IPS-11a (cell line): ENCODE results near the gene RNLS.
"Not testable (repeated sequence)": the region's sequence is repeated elsewhere in the genome, so short reads cannot be mapped to it uniquely, and the experiment has no call there.

Source experiments
- H3K4me3 ChIP-seq: one replicate; pipeline ENCODE4 v1.5.1; 2013; ENCODE audit warnings: low read depth, low read length, control low read depth

RNLS gene

DNA sequence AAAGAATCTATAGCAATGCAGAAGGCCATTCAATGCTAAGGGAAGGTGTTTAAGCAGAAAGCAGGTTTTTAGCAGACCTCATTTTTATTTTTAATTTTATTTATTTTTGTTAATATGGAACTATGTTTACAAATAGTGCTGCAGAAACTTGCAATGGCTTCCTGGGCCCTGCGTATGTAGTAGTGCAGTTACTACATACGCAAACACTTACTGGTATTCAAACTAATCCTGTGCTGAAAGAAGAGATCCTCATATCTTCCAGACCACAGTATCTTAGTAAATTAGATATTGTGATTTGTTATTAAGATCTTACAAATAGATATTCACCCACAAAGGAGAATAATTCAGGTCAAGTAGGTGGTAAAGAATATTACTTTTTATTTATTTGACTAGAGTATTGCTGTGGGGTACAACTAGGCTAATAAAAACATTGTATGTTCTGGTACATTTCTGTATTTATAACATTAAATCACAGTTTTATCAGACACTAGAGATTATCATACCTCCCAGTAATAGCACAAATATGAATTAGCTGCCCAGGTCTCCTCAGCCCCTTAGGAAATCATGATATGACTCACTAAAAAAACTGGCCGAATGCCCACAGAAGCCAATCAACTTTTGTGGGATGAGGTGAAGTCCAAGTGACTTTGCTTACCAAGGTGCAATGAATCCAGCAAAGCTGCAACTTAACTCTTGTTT is 57.6 kb downstream of the RNLS start:
- H3K4me3 ChIP-seq = no peak overlapping the region

DNA sequence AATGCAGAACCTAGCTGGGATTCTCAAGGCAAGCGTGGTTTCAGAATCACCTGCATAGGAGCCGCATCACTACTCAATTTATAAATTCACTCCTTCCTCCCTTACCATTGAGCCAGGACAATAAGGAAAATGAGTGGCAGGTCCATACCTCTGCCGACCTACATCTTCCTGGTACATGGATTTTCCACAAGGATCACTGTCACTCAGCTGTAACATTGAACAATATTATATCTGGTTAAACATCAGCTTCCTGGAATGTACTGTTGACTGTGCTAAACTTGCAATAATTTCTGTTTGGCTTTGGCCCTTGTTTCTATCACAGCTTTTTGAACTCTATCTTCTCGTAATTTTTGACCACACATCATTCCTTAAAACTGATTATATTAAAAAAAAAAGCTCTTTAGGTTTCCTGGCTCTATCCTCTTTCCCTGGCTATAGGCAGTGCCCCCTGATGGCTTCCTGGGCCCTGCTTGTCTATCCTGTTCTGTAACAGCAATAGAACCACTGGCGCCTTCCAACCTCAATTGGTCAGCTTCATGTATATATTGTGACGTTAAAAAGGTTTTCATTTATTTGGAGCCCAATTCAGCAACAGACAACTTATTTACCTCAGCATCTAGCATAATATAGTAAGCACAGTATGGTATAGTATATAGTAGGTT is 59.2 kb downstream of the RNLS start:
- no peak overlapping the region for H3K4me3 ChIP-seq

DNA sequence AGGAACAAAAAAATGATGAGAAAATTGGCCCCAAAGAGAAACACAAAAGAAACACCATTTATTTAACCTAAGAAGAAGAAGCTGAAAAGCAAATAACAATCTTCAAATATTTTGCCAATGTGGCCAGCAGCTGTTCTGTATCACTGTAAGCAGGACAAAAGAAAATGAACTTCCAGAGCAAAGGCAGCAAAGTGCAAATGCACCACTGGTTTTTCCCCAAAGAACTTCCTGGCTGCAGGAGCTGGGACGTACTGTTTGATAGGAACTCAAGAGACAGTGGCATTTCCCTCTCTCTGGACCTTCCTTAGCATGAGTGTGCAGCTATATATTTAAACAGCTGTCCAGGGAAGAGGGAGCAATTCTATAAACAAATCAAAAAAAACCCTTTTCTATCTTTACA is 60.4 kb downstream of the RNLS start:
- H3K4me3 ChIP-seq = no peak overlapping the region

DNA sequence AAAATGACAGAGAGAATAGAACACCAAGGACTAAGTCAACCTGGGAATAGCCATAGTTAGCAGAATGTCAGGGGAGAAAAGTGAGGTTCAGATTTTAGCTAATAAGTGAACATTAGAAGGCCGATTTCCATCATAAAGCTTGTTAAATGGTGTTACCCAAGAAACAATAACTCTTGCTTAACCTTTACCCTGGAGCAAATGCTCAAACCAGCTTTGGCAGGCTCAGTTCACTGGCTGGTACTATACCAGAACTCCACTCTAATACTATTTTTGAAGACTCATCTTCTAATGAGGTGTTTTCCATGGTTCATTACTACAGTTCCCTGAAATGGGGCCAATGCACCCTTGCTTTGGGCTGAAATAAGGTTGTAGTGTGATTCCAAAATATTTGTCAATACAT is 61.3 kb downstream of the RNLS start:
- no peak overlapping the region for H3K4me3 ChIP-seq

DNA sequence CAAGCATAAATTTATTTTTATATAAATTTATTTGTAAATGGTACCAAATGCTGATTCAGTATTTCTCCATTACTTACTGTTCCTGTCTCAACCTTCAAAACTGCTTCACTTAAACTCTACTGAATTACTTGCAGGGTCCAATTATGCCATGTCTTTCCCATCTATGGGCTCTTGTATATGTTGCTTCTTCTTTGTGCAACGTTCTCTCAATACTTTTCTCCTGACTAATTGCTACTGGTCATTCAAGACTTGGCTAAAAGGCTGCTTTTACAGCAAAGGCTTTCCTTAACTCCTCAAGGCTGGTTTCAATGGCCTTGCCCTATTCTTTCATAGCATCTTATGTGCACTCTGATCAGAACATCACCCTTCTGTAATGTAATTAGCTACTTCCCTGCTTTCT is 67.9 kb downstream of the RNLS start:
- no peak overlapping the region for H3K4me3 ChIP-seq

DNA sequence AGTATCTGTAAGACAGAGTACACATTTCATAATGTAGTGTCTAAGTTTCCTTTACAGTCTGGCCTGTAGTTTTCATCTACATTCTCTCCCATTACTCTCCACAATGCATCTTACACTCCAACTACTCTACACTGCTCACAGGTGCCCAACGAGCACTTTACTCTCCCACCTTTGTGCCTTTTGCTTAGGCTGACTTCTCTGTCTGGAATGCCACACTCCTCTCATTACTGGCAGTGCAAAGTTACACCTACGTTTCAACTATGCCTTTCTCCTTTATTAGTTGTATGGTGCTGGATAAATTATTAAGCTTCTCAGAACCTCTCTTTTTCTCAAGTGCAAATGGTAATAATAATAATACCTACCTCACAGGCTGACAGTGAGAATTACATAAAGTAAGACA is 70.5 kb downstream of the RNLS start:
- no peak overlapping the region for H3K4me3 ChIP-seq

DNA sequence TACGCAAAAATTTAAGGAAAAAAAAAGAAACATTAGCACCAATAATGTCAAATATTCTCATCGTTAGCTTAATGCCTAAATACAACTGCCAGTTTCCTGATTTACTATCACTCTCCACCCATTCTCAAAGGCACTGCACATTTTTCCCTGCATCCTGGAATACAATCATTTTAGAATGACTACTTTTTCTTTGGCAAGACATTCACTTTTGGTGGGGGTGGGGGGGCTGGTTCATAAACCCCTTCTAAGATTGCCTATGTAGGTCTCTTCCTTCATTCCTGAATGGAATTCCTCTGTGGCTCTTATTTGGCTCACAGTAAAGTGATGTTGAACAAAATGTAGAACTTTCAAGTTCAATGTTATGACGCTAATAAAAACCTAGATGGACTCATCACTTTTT is 74.3 kb downstream of the RNLS start:
- no peak overlapping the region for H3K4me3 ChIP-seq

DNA sequence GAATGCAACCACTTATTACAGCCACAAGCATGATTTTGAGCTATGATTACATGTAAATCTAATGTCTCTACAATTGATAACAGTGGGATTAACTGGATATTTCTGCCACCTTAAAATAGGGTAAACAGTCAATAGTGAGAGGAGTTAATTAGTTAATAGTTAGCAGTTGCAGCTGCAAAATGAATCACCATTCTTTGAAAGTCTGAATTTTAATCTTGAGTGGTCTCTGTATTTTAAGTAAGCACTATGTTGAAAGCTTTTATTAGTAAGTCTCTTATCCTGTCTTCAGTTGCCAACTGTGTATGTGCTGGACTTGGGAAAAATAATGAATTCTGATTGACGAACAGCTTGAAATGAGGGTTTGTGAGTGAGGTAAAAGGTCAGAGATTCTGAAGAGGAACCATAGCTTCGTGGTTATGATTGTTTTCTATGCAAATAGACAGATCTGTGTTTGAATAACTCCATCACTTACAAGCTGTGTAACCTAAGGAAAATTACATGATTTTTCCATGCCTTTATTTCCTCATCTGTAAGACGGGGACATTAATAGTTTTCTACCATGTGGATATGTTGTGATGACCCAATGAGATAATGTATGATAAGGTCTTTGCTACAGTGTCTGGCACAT is 75.2 kb downstream of the RNLS start:
- no peak overlapping the region for H3K4me3 ChIP-seq

DNA sequence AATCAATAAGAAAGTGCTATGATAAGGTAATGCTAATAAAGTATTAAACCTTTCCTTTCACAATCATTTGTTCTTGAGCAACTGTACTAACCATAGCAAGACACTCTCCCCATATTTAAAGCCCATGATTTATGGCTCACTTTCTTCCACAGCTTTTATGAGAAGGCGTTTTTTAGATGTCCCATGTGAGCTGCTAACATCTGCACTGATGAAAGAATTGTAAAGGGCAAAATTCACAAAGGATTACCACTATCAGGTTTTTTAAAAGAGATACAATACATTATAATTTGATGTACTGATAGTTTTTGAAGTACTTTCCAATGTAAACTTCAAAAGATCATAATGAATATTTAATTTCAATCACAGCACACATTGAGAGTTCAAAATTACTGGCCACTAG is 75.7 kb downstream of the RNLS start:
- no peak overlapping the region for H3K4me3 ChIP-seq

DNA sequence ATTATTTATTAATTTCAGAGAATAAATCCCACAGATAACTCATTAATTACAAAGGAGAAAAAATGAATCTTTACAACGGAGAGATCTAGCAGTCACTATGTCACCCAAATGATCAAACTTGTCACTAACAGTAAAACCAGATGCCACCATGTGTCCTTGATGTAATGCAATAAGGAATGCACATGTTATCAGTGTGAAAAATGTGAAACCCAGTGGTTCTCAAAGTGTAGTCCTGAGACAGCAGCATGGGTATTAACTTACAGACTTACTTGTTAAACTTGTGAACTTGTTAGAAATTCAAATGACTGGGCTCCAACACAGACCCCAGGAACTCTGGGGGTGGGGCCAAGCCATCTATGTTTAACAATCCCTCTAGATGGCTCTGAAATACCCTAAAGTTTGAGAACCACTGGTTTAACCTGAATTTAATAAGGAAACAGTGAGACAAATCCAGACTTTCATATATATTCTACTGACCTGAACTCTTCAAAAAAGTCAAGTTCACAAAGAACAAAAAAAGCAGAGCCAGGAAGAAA is 77.4 kb downstream of the RNLS start:
- no peak overlapping the region for H3K4me3 ChIP-seq

DNA sequence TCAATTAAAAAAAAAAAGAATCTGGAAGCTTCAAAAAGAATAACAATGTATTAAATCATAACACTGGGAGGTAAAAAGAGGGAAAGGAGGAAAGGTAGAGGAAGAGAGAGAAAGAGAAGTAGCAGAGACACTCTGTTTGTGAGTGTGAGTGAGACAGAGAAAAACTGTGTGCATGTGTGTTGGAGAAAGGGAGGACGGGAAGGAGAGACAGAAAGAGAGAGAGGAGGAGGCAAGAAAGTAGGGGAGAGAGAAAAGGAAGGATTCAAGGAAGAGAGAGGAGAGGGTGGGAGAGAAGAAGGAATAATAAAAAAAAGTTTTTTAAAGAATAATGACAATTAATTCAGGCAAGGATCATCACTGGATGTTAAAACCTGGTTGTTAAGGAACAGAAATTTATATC is 77.9 kb downstream of the RNLS start:
- no peak overlapping the region for H3K4me3 ChIP-seq

DNA sequence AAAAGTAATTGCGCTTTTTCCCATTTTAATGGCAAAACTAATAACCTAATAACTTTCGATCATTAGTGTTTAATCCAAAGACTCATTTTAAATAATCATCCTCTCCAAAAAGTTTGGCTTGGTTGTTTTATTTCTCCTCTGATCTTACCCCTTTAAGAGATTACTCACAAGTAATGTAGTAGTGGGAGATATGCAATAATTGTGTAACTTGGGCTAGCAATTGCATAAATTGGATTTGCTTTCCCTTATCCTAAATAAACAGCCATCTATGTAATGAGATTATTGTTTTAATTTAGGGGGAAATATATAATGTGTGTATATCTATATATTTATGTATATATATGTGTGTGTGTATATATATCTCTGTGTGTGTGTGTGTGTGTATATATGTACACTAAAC is 82.5 kb downstream of the RNLS start:
- H3K4me3 ChIP-seq = no peak overlapping the region

DNA sequence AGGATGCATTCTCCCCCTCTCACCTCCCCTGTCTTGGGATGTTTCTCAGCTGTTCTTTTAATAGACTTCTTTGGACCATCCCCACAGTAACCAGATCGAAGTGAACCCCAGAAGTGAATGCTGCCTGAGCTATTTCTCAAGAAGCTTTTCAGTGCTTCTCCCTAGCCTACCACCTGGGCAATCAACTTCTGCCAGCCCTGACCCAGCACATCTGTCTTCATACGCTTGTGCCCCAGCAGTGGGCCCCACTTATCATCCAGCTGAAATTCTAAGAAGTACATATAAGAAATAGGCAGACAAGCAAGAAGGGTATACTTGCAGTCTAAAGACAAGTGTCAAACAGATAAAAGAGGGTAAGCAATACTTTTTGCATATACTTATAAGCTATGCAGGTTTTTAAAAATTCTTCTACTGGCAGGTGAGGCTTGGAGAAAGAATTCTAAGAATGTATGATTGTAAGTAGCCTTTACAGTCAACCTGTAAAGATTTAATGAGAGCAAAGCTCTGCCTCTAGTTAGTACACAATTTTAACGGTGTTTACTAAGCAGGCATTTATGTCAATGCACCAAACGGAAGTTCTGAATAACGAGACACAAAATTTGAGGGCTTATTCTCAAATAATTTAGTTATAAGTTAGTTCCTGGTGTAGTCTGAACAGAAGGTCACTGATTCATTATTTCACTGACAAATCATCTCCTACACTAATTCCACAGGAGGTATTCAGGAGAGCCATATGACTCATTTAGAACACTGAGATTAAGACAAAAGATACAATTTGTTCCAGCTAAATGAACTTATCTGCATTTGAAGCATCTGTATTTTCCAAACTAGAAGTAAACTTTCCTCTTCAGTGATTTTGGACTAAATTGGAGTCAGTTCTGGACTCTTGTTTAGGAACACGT is 83.3 kb downstream of the RNLS start:
- no peak overlapping the region for H3K4me3 ChIP-seq

DNA sequence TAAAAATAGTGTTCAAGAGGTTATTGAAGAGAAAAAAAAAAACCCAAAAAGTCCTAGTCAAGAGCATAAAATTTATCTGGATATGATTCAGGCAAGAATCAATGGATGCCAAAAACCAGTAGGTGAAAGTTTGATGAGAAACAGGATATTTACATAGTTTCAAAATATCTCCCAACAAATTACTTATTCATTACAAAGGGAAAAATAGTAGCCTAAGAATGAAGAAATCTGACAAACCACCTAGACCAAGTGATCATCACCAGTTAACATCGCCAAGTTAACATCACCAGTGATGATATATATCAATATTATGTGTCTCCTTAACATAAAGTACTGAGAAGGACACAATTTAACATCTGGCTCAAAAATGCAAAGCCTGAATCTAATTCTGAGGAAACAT is 85.2 kb downstream of the RNLS start:
- H3K4me3 ChIP-seq = no peak overlapping the region

DNA sequence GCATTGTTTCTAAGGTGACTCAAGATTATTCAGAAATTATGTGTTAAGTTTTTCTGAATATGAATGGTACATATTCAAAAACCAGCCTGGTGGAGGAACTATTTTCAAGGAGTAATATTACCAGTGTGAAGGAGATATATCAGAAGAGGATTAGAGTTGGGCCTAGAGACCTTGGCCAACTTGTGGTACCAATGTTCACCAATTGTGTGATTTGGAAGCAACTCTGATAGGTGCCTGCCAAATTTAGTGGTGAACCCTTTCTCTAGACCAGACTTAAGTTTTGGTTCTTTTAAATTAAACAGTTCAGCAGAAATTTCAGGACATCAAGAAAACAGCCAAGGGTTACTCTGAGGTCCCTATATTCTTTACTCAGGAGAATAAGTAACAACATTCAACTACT is 88.6 kb downstream of the RNLS start:
- no peak overlapping the region for H3K4me3 ChIP-seq

DNA sequence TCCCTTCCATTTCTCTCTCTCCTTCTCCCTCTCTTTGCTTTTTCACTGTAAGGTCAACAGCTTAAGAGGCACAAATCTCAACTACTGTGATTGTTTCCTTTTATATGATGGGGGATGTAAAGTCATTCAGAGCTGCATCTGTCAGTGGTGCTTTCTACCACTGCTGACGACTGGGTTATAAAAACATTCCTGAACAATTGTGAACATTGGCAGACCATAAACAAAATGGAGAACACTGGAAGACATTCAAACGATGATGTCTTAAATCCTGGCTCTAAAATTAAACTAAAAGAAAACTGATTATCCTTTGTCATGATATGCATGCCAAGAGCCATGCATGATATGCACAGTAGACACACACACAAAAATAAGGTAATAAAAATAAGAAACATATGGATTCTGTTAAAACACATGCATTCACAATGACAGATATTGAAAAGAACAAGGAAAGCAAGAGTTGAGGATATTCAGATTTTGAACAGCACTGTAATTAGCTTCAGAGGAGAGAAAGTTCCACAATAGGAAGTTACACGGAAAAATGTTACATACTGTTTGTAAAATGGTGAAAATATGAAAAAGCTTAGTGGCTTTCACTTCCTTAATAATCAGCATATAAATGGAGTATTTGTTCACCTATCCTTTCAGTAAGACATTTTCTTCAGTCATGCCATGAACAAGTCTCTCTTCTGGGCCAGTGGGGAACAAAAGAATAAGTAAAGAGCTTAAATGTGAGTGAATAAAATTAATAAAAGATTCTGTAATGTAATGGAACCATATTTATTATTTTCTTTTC is 89.2 kb downstream of the RNLS start:
- H3K4me3 ChIP-seq = no peak overlapping the region

DNA sequence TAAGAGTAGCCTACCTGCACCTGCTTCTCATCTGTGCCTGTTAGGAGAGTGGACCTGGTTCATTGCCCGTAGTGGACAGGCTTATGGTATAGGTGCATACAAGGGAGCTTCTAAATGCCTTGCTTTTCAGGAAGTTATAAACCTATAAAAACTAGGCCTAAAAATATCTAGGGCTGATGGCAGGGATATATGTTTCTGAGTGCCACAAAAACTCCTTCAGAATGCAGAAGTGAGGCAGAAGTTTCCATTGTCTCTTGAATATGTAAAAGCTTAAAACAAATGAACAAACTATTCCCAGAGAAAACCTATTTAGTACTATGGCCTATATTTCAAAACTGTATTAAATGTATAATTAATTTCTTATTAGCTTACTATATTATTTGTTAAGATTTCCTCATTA is 91.8 kb downstream of the RNLS start:
- no peak overlapping the region for H3K4me3 ChIP-seq

DNA sequence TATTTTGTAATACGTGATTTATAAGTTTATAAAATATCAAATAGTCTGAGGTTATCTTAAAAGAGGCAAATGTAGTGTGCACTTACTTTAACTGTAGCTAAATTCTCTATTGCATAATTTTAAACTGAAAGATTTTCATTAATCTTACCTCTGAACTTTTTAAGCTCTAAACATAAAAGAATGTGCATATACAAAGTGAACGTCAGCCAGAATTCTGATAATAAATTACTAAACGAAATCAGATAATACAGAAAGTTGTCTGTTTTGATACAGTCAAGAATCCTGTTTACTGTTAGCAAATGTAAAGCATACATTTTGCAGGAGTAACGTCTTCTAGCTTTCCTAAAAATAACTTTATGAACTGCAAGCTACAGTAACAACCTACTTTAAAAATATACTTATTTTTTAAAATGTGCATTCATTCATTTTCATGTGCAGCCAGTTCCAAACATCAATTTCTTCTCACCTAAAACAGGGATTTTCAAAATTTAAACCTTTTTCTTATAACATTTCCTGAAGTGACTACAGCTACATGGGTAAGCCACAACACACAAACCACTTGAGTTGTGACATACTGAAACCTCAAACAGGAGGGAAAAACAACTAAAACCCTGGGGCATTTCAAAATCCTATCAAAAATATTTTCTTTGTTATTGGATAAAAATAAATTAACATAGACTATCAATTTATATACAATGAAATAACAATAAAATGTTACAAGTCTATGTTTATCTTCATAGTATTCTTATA is 92.7 kb downstream of the RNLS start:
- no peak overlapping the region for H3K4me3 ChIP-seq

DNA sequence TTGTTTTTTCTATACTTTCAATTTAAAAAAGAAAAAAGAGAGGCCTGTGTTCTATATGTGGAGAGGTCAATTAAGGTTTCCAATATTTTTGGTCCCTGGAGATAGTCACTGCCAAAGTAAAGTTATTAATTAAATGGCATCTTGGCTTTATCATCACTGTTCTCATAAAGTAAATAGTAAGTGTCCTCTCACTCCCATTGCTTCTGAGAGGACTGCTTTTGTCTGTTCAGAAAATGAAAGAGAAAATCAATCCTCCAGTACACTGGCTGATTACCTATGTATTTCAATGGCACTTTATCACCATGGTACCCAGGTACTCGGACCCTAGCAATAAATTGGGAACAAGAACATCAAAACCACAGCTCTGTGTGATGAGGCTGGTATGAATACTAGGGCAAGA is 94.0 kb downstream of the RNLS start:
- H3K4me3 ChIP-seq = no peak overlapping the region

DNA sequence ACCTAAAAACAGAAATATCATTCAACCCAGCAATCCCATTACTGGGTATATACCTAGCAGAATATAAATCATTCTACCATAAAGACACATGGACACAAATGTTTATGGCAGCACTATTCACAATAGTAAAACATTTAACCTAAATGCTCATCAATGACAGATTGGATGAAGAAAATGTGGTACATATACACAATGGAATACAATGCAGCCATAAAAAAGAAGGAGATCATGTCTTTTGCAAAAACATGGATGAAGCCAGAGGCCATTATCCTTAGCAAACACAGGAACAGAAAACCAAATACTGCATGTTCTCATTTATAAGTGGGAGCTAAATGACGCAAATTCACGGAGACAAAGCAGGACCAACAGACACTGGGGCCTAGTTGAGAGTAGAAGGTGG is 96.3 kb downstream of the RNLS start:
- H3K4me3 ChIP-seq = not testable (repeated sequence)
